ENCODE measurements around the gene COL21A1. TPM values are rescaled to one million over a fixed set of nuclear protein-coding genes. Genes with fewer than 3 reads are reported as not detected.

COL21A1 gene
- total RNA-seq, 1 donor from 2014 or later: 16.7 TPM

- intact Hi-C loops (cut with DNase I): no loop called here
- Histone ChIP-seq H3K27ac (no peak overlapping the region), H3K9me3 (peaks cover 14% of the 10 kb centered on the region), H3K27me3 (no peaks in the 10 kb centered on the region), H3K4me1 (no peaks in the 10 kb centered on the region), H3K4me3 (no peak overlapping the region), H3K36me3 (peaks cover 0 to 9% of the 10 kb centered on the region in 2 donors)
- TF ChIP-seq POLR2AphosphoS5 (IDR thresholded peaks at IDR 0.05; ENCODE audit: insufficient read depth in 1 of 2, low read depth in 1 of 2): no peak
- TF ChIP-seq POLR2A (IDR thresholded peaks at IDR 0.05): no peak
- TF ChIP-seq, protein P1, sequence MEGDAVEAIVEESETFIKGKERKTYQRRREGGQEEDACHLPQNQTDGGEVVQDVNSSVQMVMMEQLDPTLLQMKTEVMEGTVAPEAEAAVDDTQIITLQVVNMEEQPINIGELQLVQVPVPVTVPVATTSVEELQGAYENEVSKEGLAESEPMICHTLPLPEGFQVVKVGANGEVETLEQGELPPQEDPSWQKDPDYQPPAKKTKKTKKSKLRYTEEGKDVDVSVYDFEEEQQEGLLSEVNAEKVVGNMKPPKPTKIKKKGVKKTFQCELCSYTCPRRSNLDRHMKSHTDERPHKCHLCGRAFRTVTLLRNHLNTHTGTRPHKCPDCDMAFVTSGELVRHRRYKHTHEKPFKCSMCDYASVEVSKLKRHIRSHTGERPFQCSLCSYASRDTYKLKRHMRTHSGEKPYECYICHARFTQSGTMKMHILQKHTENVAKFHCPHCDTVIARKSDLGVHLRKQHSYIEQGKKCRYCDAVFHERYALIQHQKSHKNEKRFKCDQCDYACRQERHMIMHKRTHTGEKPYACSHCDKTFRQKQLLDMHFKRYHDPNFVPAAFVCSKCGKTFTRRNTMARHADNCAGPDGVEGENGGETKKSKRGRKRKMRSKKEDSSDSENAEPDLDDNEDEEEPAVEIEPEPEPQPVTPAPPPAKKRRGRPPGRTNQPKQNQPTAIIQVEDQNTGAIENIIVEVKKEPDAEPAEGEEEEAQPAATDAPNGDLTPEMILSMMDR (IDR thresholded peaks at IDR 0.05): no peak
- no peak for DNase-seq (ENCODE audit: extremely low spot score in 2 of 2)
These were observed 75.2 kb downstream of the COL21A1 start for GRCh38 chr6:56172144-56172543.

DNA sequence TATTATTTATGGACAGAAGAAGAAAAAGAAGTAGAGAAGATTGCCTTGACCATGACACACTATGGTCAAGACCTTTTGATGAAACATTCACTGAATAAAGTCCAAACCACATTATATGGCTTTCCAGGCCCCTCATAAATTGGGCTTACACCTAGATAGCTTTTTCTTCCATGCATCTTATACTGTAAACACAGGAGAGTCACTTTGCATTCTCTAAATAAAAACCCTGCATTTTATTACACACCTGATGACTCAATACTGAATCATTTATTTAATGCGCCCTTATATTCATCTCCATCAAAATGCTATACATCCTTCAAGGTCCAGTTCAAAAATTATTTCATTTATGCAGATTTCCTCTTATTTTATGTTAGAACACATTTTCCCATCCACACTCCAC is 78.0 kb downstream of the COL21A1 start:
- Histone ChIP-seq H3K36me3 (peaks cover 0 to 9% of the 10 kb centered on the region in 2 donors), H3K4me1 (no peaks in the 10 kb centered on the region), H3K4me3 (no peak overlapping the region), H3K27me3 (no peaks in the 10 kb centered on the region), H3K27ac (no peak overlapping the region), H3K9me3 (peaks cover 6% of the 10 kb centered on the region)
- DNase-seq (ENCODE audit: extremely low spot score in 2 of 2): no peak
- intact Hi-C loops (cut with DNase I): no loop called here
- TF ChIP-seq POLR2AphosphoS5 (IDR thresholded peaks at IDR 0.05; ENCODE audit: insufficient read depth in 1 of 2, low read depth in 1 of 2): no peak
- no peak for TF ChIP-seq POLR2A (IDR thresholded peaks at IDR 0.05)
- TF ChIP-seq, protein P1 (IDR thresholded peaks at IDR 0.05): no peak

- Histone ChIP-seq H3K27me3 (no peaks in the 10 kb centered on the region), H3K4me1 (no peaks in the 10 kb centered on the region), H3K9me3 (peaks cover 6% of the 10 kb centered on the region), H3K4me3 (no peak overlapping the region), H3K27ac (no peak overlapping the region), H3K36me3 (peaks cover 0 to 9% of the 10 kb centered on the region in 2 donors)
- no peak for DNase-seq (ENCODE audit: extremely low spot score in 2 of 2)
- intact Hi-C loops (cut with DNase I): no loop called here
- TF ChIP-seq POLR2AphosphoS5 (IDR thresholded peaks at IDR 0.05; ENCODE audit: insufficient read depth in 1 of 2, low read depth in 1 of 2) (no peak), POLR2A (IDR thresholded peaks at IDR 0.05) (no peak)
- TF ChIP-seq, protein P1 (IDR thresholded peaks at IDR 0.05): no peak
These were observed 78.8 kb downstream of the COL21A1 start for GRCh38 chr6:56168596-56168995.

- Histone ChIP-seq H3K4me3 (no peak overlapping the region), H3K4me1 (no peaks in the 10 kb centered on the region), H3K27me3 (no peaks in the 10 kb centered on the region), H3K36me3 (no peaks in the 10 kb centered on the region), H3K27ac (no peak overlapping the region), H3K9me3 (no peaks in the 10 kb centered on the region)
- TF ChIP-seq POLR2A (IDR thresholded peaks at IDR 0.05): no peak
- TF ChIP-seq, protein P1 (IDR thresholded peaks at IDR 0.05): no peak
- no peak for TF ChIP-seq POLR2AphosphoS5 (IDR thresholded peaks at IDR 0.05; ENCODE audit: insufficient read depth in 1 of 2, low read depth in 1 of 2)
- no peak for DNase-seq (ENCODE audit: extremely low spot score in 2 of 2)
- intact Hi-C loops (cut with DNase I): no loop called here
These were observed 85.3 kb downstream of the COL21A1 start for GRCh38 chr6:56162081-56162480.

DNA sequence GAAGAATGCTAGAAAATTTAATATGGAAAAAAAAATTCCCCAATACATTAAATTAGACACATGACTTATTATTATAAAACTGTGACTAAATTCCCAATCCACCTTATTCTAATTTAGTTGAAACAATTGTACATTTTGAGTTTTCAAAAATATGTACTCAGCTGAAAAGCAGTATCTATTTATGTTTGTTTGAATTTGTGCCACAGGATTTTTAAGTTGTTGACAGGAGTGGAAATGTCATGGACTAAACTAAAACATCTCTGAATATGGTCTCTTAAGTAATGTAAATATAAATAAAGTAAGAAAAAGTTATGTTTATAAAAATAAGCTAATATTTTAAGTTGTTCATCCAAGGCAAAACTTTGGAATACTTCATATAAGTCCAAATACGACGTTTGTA is 86.9 kb downstream of the COL21A1 start:
- intact Hi-C loops (cut with DNase I): no loop called here
- TF ChIP-seq POLR2A (IDR thresholded peaks at IDR 0.05): no peak
- TF ChIP-seq POLR2AphosphoS5 (IDR thresholded peaks at IDR 0.05; ENCODE audit: insufficient read depth in 1 of 2, low read depth in 1 of 2): no peak
- TF ChIP-seq, protein P1 (IDR thresholded peaks at IDR 0.05): no peak
- Histone ChIP-seq H3K4me3 (no peak overlapping the region), H3K4me1 (no peaks in the 10 kb centered on the region), H3K27ac (no peak overlapping the region), H3K36me3 (peaks cover 0 to 4% of the 10 kb centered on the region in 2 donors), H3K9me3 (no peaks in the 10 kb centered on the region), H3K27me3 (no peaks in the 10 kb centered on the region)
- DNase-seq (ENCODE audit: extremely low spot score in 2 of 2): no peak

All from vagina (tissue), 2 donors.